GM19043 (cell line): ENCODE measurements around the gene ARHGEF7.
"Not testable (repeated sequence)": the region's sequence is repeated elsewhere in the genome, so short reads cannot be mapped to it uniquely, and the experiment has no call there.

Source experiments
- ATAC-seq: cut with Tn5 transposase; IDR thresholded peaks from one replicate; pipeline ENCODE4 v1.9.1; 2021; ENCODE audit warnings: low read depth; ENCODE audit not compliant: unreplicated experiment

Gene ARHGEF7

GRCh38 chr13:111245576-111246384, 130.7 kb downstream of the ARHGEF7 start:
- ATAC-seq: no peak

GRCh38 chr13:111247552-111247951, 132.4 kb downstream of the ARHGEF7 start:
- ATAC-seq: no peak

DNA sequence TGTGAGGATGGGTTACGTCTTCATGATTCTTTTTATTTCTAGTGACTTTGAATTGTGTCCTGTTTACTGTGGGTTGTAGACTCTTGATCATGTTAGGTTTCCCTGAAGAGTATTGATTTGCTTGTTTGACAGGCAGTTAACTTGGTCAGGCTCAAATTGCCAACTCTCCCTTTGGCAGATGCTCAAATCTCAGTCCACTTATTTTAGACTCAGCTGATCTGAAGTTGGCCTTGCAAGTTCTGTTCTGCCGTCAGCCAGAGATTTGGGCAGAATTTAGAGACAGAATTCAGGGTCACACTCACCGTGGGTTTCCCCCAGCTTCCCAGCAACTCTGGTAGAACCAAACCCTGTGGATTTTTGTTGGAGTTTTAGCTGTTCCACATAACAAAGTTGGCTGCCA, 133.7 kb downstream of the ARHGEF7 start:
- no peak for ATAC-seq

DNA sequence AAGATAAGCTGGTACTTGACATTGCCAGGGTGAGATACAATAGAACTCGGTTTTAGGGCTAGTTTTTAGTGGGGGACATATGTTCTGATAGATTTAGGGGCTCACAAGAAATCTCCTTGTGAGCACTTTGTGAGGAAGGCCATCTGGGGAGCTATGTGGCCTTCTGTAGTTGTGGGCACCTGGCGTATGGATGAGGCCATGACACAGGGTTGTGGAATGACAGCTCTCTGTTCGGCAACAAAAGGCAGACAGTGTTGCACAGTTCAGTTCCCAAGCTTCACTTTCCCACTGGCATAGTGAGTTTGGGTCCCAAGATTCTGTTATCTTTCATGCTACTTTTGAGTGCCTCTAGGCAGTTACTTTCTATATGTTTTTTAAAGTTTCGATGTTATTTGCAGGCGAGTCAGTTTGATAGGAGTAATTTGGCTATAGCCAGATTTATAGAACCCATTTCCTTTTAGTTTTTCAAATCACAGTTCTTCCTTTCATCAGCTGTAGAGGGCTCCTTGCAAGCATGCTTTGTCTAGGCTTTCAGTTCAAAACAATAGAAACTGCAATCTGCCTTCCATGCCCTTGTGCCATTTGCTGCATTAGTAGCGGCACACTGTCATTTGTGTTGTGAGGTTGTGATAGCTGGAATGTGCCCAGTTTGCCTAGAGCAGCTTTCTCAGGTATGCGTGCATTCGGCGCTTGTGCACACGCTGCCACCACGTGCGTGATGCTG, 134.7 kb downstream of the ARHGEF7 start:
- no peak for ATAC-seq

DNA sequence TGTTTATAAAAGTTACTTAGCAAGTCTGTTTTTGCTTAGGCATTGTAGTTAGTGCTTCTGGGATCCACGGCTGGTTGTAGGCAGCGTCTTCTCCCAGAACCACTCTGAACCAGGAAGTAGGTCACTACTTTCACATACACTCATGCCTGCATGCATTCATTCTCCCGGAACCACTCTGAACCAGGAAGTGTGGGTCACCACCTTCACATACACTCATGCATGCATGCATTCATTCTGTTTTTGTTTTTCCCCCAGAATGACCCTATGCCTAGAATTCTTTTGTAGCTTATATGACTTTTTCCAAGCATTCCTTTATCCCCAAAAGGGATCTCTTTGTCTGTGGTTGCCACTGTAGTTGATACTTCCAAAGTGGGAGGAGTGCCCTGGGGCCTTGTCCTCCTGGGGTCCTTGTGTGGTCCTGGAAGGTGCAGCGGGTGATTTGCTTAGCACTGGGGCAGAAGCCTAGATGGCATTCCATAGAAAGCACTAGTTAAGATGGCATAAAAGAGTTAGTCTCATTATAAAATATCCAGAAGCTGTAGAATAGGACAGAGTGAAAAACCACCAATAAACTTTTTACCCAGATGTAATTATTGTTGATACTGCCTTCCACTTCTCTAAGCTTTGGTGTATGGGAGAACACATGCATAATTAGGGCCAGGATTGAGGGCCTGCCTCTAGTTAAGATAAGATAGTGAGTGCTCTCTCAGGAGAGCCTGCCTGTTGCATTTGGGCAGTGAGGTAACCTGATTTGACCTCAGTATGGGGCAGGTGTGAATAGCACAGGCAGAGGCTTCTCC, 136.7 kb downstream of the ARHGEF7 start:
- ATAC-seq: no peak

- ATAC-seq: no peak
Observed at GRCh38 chr13:111252446-111253364, 137.6 kb downstream of the ARHGEF7 start.

GRCh38 chr13:111253365-111253872, 138.3 kb downstream of the ARHGEF7 start:
- ATAC-seq: no peak

DNA sequence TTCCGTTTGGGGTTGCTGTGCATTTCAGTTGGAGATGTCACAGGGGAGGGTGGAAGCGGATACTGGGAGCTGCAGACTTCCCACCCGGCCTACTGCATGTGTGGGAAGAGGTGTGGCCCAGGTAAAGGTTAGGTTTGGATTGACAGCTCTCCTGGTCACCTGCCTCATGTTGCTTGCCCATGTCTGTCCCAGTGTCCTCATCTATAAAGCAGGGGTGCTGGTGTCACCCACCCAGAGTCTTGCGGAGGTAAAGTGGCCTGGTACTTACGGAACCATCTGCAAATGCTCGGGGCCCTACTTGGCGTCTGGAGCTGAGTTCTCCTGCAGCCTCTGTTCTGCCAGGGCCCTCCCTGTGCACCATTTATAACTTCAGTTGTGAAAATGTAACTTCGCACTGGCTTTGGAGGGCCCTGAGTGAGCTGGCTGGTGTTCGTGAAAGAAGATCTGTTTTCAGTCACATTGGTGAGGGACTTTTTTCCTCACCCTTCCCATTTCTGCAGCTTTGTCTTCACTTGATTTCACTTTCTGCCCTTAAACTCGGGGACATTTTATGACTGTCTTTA, 140.2 kb downstream of the ARHGEF7 start:
- ATAC-seq: no peak

- no peak for ATAC-seq
Observed at GRCh38 chr13:111256458-111256857, 141.3 kb downstream of the ARHGEF7 start.

- ATAC-seq: no peak
Observed at GRCh38 chr13:111256946-111257345, 141.8 kb downstream of the ARHGEF7 start.

- not testable (repeated sequence) for ATAC-seq
Observed at GRCh38 chr13:111257899-111258298, 142.8 kb downstream of the ARHGEF7 start.

DNA sequence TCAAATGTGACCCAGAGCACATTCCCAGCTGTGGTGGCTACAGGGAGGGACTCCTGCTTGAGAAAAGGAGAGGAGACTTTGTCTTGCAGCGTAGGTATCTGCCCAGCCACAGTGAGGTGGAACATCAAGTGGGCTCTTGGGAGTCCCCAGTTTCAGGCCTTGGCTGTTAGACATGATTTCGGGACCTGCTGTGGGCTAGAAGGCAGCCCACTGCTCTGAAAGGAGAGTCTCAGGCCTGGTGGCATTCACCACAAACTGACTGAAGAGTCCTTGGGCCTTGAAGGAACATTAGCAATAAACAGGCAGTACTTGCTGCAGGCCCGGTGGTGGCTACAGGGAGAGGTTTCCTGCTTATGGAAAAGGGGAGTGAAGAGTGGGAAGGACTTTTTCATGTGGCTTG, 143.5 kb downstream of the ARHGEF7 start:
- no peak for ATAC-seq

DNA sequence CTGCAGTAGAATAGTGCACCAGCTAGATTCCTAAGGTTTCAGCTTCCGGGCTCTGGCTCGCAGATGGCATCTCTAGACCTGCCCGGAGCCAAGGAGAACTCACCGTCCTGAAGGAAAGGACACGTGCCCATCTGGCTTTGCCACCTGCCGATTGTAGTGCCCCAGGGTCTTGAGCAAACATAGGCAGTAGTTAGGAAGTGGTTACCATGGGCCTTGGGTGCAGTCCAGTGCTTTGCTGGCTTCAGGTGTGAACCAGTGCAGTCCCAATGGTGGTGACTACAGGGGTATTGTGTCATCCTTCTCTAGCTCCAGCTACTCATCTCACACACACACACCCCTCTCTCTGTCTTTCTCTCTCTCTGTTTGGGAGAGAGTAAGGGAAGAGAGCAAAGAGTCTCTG, 143.9 kb downstream of the ARHGEF7 start:
- ATAC-seq: no peak

DNA sequence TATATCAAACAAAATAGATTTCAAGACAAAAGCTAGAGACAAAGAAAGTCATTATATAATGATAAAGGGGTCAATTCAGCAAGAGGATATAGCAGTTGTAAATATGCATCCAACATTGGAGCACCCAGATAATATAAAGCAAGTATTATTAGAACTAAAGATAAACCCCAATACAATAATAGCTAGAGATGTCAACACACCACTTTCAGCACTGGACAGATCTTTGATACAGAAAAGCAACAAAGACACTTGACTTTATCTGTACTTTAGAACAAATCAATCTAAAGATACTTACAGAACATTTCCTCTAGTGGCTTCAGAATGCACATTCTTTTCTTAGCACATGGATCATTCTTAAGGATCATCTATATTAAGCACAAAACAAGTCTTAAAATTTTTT, 146.2 kb downstream of the ARHGEF7 start:
- ATAC-seq: no peak

GRCh38 chr13:111262281-111262680, 147.2 kb downstream of the ARHGEF7 start:
- ATAC-seq: no peak

- no peak for ATAC-seq
Observed at GRCh38 chr13:111262715-111263114, 147.6 kb downstream of the ARHGEF7 start.

DNA sequence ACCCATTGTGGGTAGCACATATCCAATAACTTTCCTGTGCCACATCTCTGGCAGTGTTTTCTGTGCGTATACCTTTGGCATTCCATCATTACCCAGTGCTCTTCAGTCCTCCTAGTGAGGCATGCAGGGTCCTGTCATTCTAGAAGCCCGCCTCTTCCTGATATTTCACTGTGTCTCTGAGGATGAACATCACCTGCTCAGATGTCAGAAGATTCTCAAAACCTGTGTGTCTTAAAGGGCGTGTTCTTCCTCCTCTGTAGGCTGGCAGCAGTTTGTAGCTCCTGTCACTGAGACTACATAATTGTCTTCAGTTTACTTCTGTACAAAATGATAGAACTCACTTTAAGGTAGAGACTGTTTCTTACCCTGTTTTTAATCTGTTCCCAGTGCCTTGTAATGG, 148.5 kb downstream of the ARHGEF7 start:
- ATAC-seq: no peak

DNA sequence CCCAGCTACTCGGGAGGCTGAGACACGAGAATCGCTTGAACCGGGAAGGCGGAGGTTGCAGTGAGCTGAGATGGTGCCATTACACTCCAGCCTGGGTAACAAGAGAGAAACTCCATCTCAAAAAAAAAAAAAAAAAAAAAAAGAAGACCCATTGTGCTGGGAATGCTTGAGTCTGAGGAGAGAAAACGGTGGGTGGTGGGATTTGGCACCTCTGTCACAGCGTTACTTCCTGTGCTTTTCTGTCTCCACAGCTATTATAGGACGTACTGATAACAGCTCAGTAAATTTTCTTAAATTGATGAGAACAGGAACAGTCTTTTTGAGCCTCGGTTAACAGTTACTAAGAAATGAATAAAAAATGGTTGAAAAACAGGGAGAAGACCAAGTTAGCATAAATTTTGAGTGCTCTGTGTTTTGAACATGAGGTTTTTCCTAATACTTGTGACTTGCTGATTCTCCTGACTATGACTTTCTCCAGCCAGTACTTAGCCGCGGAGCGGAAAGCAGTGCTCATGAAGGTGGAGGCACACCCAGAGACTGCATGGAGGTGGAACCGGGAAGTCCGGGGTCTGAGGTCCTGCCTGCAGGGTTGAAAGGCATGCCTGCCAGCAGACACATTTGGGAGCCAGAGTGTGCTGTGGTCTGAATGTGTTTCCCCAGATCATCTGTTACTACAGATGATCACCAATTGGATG, 150.0 kb downstream of the ARHGEF7 start:
- ATAC-seq: no peak

DNA sequence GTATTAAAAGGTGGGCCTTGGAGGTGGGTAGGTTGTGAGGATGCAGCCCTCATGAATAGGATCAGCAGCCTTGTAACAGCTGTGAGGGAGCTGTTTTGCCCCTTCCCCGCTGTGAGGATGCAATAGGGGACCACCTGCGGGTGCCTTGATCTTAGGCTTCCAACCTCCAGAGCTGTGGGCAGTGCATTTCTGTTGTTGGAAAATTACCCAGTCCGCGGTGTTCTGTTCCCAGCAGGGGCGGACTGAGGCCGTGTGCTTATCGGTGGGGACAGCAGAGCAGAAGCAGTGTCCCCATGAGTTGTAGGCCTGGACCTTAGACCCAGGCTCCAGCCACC, 150.6 kb downstream of the ARHGEF7 start:
- ATAC-seq: no peak
